Endothelial cell of umbilical vein (primary cell): ENCODE results near the gene ADAM33. TPM values are rescaled to one million over a fixed set of nuclear protein-coding genes. Genes with fewer than 3 reads are reported as not detected.

Experiments
- BruUV-seq: library from RNA; stranded (reverse); fragments of 400-500 nt; replicated peaks from 2 replicates; lab custom pipeline; 2021; lab: Mats Ljungman, UMichigan
- CTCF ChIA-PET: fragments of 300-600, 350-600 bp; sonication (Branson Sonifier 250); formaldehyde crosslinking; loops from one replicate; lab custom pipeline; 2021; ENCODE audit warnings: antibody characterized with exemption, inconsistent platforms; lab: Charles Lee
- POLR2A ChIA-PET: fragments of 300-600, 350-600 bp; sonication (Branson Sonifier 250); formaldehyde crosslinking; loops from one replicate; lab custom pipeline; 2021; ENCODE audit warnings: antibody characterized with exemption, inconsistent platforms; lab: Charles Lee
- DNase-seq: peaks from one replicate; pipeline ENCODE4 v3.0.0-alpha.2; 2011; ENCODE audit warnings: low read depth, low spot score
- FAIRE-seq: peaks from 2 replicates; lab custom pipeline; 2011; peaks lifted over from hg19 to GRCh38; lab: Jason Lieb, UNC
- H2AFZ ChIP-seq: 2 replicates; pipeline ENCODE4 v1.6.0; 2012; ENCODE audit warnings: low read depth, low read length, control low read depth, inconsistent platforms
- H3K27ac ChIP-seq: 2 replicates; pipeline ENCODE4 v1.5.1; 2011; ENCODE audit warnings: low read depth, mild to moderate bottlenecking, control low read depth, low read length, moderate library complexity; ENCODE audit not compliant: insufficient read depth
- H3K27me3 ChIP-seq, 2 experiments: 2 replicates each; pipeline versions ENCODE4 v1.6.0 to v1.6.1; 2011; ENCODE audit warnings: low read length in 2 of 2, mixed read lengths in 1 of 2; ENCODE audit not compliant: control insufficient read depth in 2 of 2, insufficient read depth in 2 of 2
- H3K36me3 ChIP-seq, 2 experiments: 2 replicates in 1 of 2; 3 replicates in 1 of 2; pipeline ENCODE4 v1.5.1; 2011; ENCODE audit warnings: low read length in 2 of 2, mild to moderate bottlenecking in 1 of 2, moderate library complexity in 1 of 2; ENCODE audit not compliant: control insufficient read depth in 2 of 2, insufficient read depth in 2 of 2; ENCODE audit errors: extremely low read depth in 1 of 2
- H3K4me1 ChIP-seq: 3 replicates; pipeline ENCODE4 v1.5.1; 2011; ENCODE audit warnings: mild to moderate bottlenecking, low read length; ENCODE audit not compliant: control insufficient read depth, insufficient read depth; ENCODE audit errors: extremely low read depth
- H3K4me2 ChIP-seq: 2 replicates; pipeline ENCODE4 v1.6.1; 2011; ENCODE audit warnings: low read length, control low read depth, mixed read lengths; ENCODE audit not compliant: insufficient read depth
- H3K4me3 ChIP-seq, 3 experiments: fragments of 200-600 bp in 1 of 3; sonication (generic), shearing (Covaris generic) in 1 of 3; replicated peaks in 1 of 3; 2 replicates each; pipeline ENCODE4 v1.5.1; 2011 to 2016; ENCODE audit warnings: control low read depth in 3 of 3, low read length in 3 of 3, mild to moderate bottlenecking in 2 of 3, inconsistent platforms in 1 of 3, low read depth in 1 of 3, moderate library complexity in 1 of 3; ENCODE audit not compliant: insufficient read depth in 1 of 3
- H3K79me2 ChIP-seq: 2 replicates; pipeline ENCODE4 v1.6.0; 2012; ENCODE audit warnings: low read length, inconsistent platforms; ENCODE audit not compliant: control insufficient read depth, insufficient read depth
- H3K9ac ChIP-seq: replicated peaks from 2 replicates; pipeline ENCODE3; 2011; ENCODE audit warnings: low read length, control low read depth; ENCODE audit not compliant: insufficient read depth; ENCODE audit errors: extremely low read depth
- H3K9me1 ChIP-seq: replicated peaks from 3 replicates; pipeline ENCODE4 v1.6.0; 2011; ENCODE audit warnings: mild to moderate bottlenecking, low read length; ENCODE audit not compliant: control insufficient read depth, insufficient read depth; ENCODE audit errors: extremely low read depth
- H3K9me3 ChIP-seq: replicated peaks from 2 replicates; pipeline ENCODE4 v1.5.1; 2012; ENCODE audit warnings: low read length, inconsistent platforms; ENCODE audit not compliant: control insufficient read depth, insufficient read depth
- H4K20me1 ChIP-seq: replicated peaks from 2 replicates; pipeline ENCODE3; 2011; ENCODE audit warnings: mild to moderate bottlenecking, low read length; ENCODE audit not compliant: control insufficient read depth, insufficient read depth; ENCODE audit errors: extremely low read depth
- CTCF ChIP-seq, 2 donors: IDR thresholded peaks; 1 replicate in 1 of 2; 2 replicates in 1 of 2; pipeline ENCODE4 v1.5.1; 2011; ENCODE audit warnings: low read length in 2 of 2, mild to moderate bottlenecking in 2 of 2, moderate library complexity in 2 of 2, control low read depth in 1 of 2, inconsistent platforms in 1 of 2, low read depth in 1 of 2; ENCODE audit not compliant: insufficient read depth in 1 of 2; ENCODE audit errors: extremely low read depth in 1 of 2
- EZH2 ChIP-seq: IDR thresholded peaks from 2 replicates; pipeline ENCODE4 v1.6.1; 2012; ENCODE audit warnings: borderline replicate concordance, low read depth, mild to moderate bottlenecking, moderate library complexity, low read length, inconsistent platforms; ENCODE audit not compliant: severe bottlenecking
- FOS ChIP-seq: IDR thresholded peaks from 2 replicates; pipeline ENCODE4 v1.6.1; 2011; ENCODE audit warnings: mild to moderate bottlenecking, low read length, moderate library complexity, borderline replicate concordance; ENCODE audit not compliant: insufficient read depth
- GATA2 ChIP-seq: IDR thresholded peaks from 2 replicates; pipeline ENCODE4 v1.7.0; 2011; ENCODE audit warnings: low read depth, mild to moderate bottlenecking, moderate library complexity, mixed read lengths, low read length; ENCODE audit not compliant: insufficient read length, insufficient read depth
- MYC ChIP-seq: IDR thresholded peaks from one replicate; pipeline ENCODE4 v1.6.1; 2011; ENCODE audit warnings: mild to moderate bottlenecking, low read depth, low read length
- POLR2A ChIP-seq: IDR thresholded peaks from 2 replicates; pipeline ENCODE4 v1.6.1; 2012; ENCODE audit warnings: low read depth, mild to moderate bottlenecking, control low read depth, low read length
- POLR2AphosphoS5 ChIP-seq: IDR thresholded peaks from 2 replicates; pipeline ENCODE4 v1.6.1; 2012; ENCODE audit warnings: low read depth, mild to moderate bottlenecking, control low read depth, low read length, moderate library complexity; ENCODE audit not compliant: insufficient read depth
- dilution Hi-C: fragments of 300-500 bp; cut with MboI; formaldehyde crosslinking; loops from one replicate; pipeline ENCODE4 v1.15.0; 2019; ENCODE audit warnings: low sequenced_read_pairs; ENCODE audit not compliant: extremely low pct_ligation_motif_present
- intact Hi-C: fragments of 100-400 bp; cut with micrococcal nuclease; formaldehyde crosslinking; loops from one replicate; pipeline ENCODE4 v1.10.0; 2022
- polyA plus RNA-seq, 4 experiments: library from polyadenylated mRNA; depleted of rRNA in 3 of 4; stranded (reverse) in 3 of 4; unstranded in 1 of 4; fragments of >200 nt; gene quantifications; 2 replicates each; pipeline versions ENCODE4 v1.2.1 to v1.2.3, GENCODE V29; 2011 to 2012; ENCODE audit warnings: missing spikeins in 1 of 4
- total RNA-seq: library from RNA; stranded (reverse); gene quantifications from 2 replicates; pipeline ENCODE4 v1.2.3, GENCODE V29; 2021
- TF ChIP-seq, protein P1 (sequence below): IDR thresholded peaks from 2 replicates; pipeline ENCODE4 v1.6.1; 2011; ENCODE audit not compliant: insufficient read depth, insufficient read length

Gene ADAM33
- total and polyA plus RNA-seq, 2 donors (not counting 3 experiments of a cell fraction or from before 2014, with no cell fraction given) = 0.06 to 0.18 TPM

DNA sequence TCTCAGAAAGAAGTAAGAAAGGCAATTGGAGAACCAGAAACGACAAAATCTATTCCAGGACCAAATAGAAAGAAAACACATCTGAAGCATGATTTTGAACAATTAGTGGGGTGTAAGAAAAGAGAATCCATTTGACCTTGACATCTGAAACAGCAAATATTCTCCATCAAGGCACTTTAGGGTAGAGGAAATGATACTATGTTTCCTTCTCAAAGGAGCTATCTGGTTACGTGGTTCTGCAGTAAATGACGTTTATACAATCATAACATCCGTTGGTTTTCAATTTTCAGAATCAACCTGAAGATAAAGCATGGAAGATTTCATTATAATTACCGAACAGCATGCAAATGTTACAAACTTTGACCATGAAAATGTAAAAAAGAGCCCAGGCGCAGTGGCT lies 38.8 kb upstream of the ADAM33 start:
- Histone ChIP-seq H3K9me3 (no peaks in the 10 kb centered on the region), H3K79me2 (no peaks in the 10 kb centered on the region), H3K9me1 (no peaks in the 10 kb centered on the region), H4K20me1 (no peaks in the 10 kb centered on the region), H3K27ac (no peak overlapping the region), H2AFZ (no peak overlapping the region), H3K27me3 (peaks cover 2 to 5% of the 10 kb centered on the region in 2 experiments), H3K9ac (no peak overlapping the region), H3K4me2 (no peak overlapping the region), H3K4me3 (no peak overlapping the region), H3K4me1 (peaks cover 6% of the 10 kb centered on the region), H3K36me3 (no peaks in the 10 kb centered on the region)
- dilution Hi-C loops = no loop called here
- FAIRE-seq (no peak), DNase-seq (no peak)
- ChIA-PET CTCF (interaction anchor here (1.1 to 6.6 kb wide), 7 partner anchors 10 to 61 kb away, joined by 3 to 75 read pairs (median 5); partner anchors contain the start of genes ADISSP and SPEF1), POLR2A (no interaction called here)
- TF ChIP-seq EZH2 = no peak
- TF ChIP-seq GATA2 = no peak
- TF ChIP-seq POLR2AphosphoS5 = no peak
- TF ChIP-seq, protein P1, sequence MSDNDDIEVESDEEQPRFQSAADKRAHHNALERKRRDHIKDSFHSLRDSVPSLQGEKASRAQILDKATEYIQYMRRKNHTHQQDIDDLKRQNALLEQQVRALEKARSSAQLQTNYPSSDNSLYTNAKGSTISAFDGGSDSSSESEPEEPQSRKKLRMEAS = no peak
- no peak for TF ChIP-seq POLR2A
- no peak for TF ChIP-seq CTCF (IDR thresholded peaks at IDR 0.05; ENCODE audit: extremely low read depth in 1 of 2, insufficient read depth in 1 of 2, low read depth in 1 of 2, low read length in 2 of 2)
- no peak for TF ChIP-seq FOS
- no peak for TF ChIP-seq MYC
- no TSS peak for BruUV-seq
- intact Hi-C loops = no loop called here
